Parathyroid adenoma (tissue), 2 donors: ENCODE results near the gene SIX2.

Experiments used
- H2AFZ ChIP-seq: fragments of 300-600 bp; sonication (generic); one replicate; pipeline ENCODE4 v1.7.0; 2017; ENCODE audit warnings: antibody characterized with exemption, mild to moderate bottlenecking
- H3K27ac ChIP-seq: fragments of 300-600 bp; sonication (generic); one replicate; pipeline ENCODE4 v1.7.0; 2017
- H3K27me3 ChIP-seq: fragments of 300-600 bp; sonication (generic); one replicate; pipeline ENCODE4 v1.7.0; 2017; ENCODE audit warnings: low read length; ENCODE audit not compliant: control insufficient read depth, insufficient read depth
- H3K36me3 ChIP-seq: fragments of 300-600 bp; sonication (generic); one replicate; pipeline ENCODE4 v1.7.0; 2017; ENCODE audit warnings: low read length; ENCODE audit not compliant: control insufficient read depth, insufficient read depth
- H3K4me1 ChIP-seq: fragments of 300-600 bp; sonication (generic); one replicate; pipeline ENCODE4 v1.7.0; 2017; ENCODE audit warnings: control low read depth
- H3K4me2 ChIP-seq: fragments of 300-600 bp; sonication (generic); one replicate; pipeline ENCODE4 v1.7.0; 2017; ENCODE audit warnings: low read length
- H3K4me3 ChIP-seq: fragments of 300-600 bp; sonication (generic); one replicate; pipeline ENCODE4 v1.7.0; 2017; ENCODE audit warnings: low read depth, low read length
- H3K79me2 ChIP-seq: fragments of 300-600 bp; sonication (generic); one replicate; pipeline ENCODE4 v1.7.0; 2017; ENCODE audit warnings: control low read depth
- H3K9ac ChIP-seq: fragments of 300-600 bp; sonication (generic); one replicate; pipeline ENCODE4 v1.7.0; 2017; ENCODE audit warnings: mild to moderate bottlenecking
- H3K9me3 ChIP-seq: fragments of 300-600 bp; sonication (generic); one replicate; pipeline ENCODE4 v1.7.0; 2017; ENCODE audit warnings: low read length; ENCODE audit not compliant: control insufficient read depth
- CTCF ChIP-seq: fragments of 300-600 bp; sonication (generic); IDR thresholded peaks from one replicate; pipeline ENCODE4 v1.7.0; 2017; ENCODE audit warnings: antibody characterized with exemption, mild to moderate bottlenecking
- donor health status: primary hyperparathyroidism.

The SIX2 gene

GRCh38 chr2:44972771-44973535, 36.3 kb downstream of the SIX2 start:
- peak overlapping the region; percentile 58 for H2AFZ ChIP-seq
- H3K27me3 ChIP-seq: no peaks in the 10 kb centered on the region
- H3K4me1 ChIP-seq: no peaks in the 10 kb centered on the region
- H3K4me3 ChIP-seq: no peak overlapping the region
- no peak overlapping the region for H3K9ac ChIP-seq
- no peak overlapping the region for H3K27ac ChIP-seq
- no peak overlapping the region for H3K4me2 ChIP-seq
- H3K9me3 ChIP-seq: no peaks in the 10 kb centered on the region
- no peak for TF ChIP-seq CTCF
- H3K79me2 ChIP-seq: no peaks in the 10 kb centered on the region
- no peaks in the 10 kb centered on the region for H3K36me3 ChIP-seq

GRCh38 chr2:44970846-44971450, 38.3 kb downstream of the SIX2 start:
- H3K36me3 ChIP-seq: no peaks in the 10 kb centered on the region
- H3K9ac ChIP-seq: no peak overlapping the region
- H2AFZ ChIP-seq: no peak overlapping the region
- no peaks in the 10 kb centered on the region for H3K79me2 ChIP-seq
- no peaks in the 10 kb centered on the region for H3K4me1 ChIP-seq
- no peak overlapping the region for H3K4me2 ChIP-seq
- no peak overlapping the region for H3K27ac ChIP-seq
- H3K27me3 ChIP-seq: no peaks in the 10 kb centered on the region
- no peak for TF ChIP-seq CTCF
- no peak overlapping the region for H3K4me3 ChIP-seq
- no peaks in the 10 kb centered on the region for H3K9me3 ChIP-seq

GRCh38 chr2:44969936-44970335, 39.3 kb downstream of the SIX2 start:
- H3K27ac ChIP-seq: no peak overlapping the region
- H3K4me1 ChIP-seq: no peaks in the 10 kb centered on the region
- H3K79me2 ChIP-seq: no peaks in the 10 kb centered on the region
- no peak for TF ChIP-seq CTCF
- no peak overlapping the region for H3K9ac ChIP-seq
- H3K27me3 ChIP-seq: no peaks in the 10 kb centered on the region
- H3K4me2 ChIP-seq: no peak overlapping the region
- H3K36me3 ChIP-seq: no peaks in the 10 kb centered on the region
- no peak overlapping the region for H3K4me3 ChIP-seq
- H2AFZ ChIP-seq: no peak overlapping the region
- no peaks in the 10 kb centered on the region for H3K9me3 ChIP-seq

- no peaks in the 10 kb centered on the region for H3K79me2 ChIP-seq
Measured at GRCh38 chr2:44967727-44968432, 41.4 kb downstream of the SIX2 start.

More at GRCh38 chr2:44967727-44968432, 41.4 kb downstream of the SIX2 start:
- Histone ChIP-seq H2AFZ (no peak overlapping the region), H3K27ac (no peak overlapping the region), H3K27me3 (no peaks in the 10 kb centered on the region), H3K9me3 (no peaks in the 10 kb centered on the region), H3K36me3 (no peaks in the 10 kb centered on the region), H3K4me1 (no peaks in the 10 kb centered on the region), H3K4me2 (no peak overlapping the region), H3K9ac (no peak overlapping the region), H3K4me3 (no peak overlapping the region)
- no peak for TF ChIP-seq CTCF
